HG03439 (cell line): ENCODE results near the gene JARID2.
A peak's percentile ranks its signal among the peaks of the same experiment; 100 is the strongest.

Source experiments
- ATAC-seq: cut with Tn5 transposase; IDR thresholded peaks from one replicate; pipeline ENCODE4 v1.9.1; 2021; ENCODE audit warnings: mild to moderate bottlenecking, moderate library complexity; ENCODE audit not compliant: unreplicated experiment

JARID2 gene

GRCh38 chr6:15245361-15246216, at the start of gene JARID2:
Gene JARID2 (plus strand): TSS chr6:15246069. CDS start chr6:15246540, 471 bp downstream.
- peak; percentile 46 for ATAC-seq

- ATAC-seq: no peak
These were observed 45.8 kb upstream of the JARID2 start for GRCh38 chr6:15200087-15200486.

- ATAC-seq: no peak
These were observed 40.5 kb upstream of the JARID2 start for GRCh38 chr6:15205321-15205720.

GRCh38 chr6:15206887-15207286, 39.0 kb upstream of the JARID2 start:
- ATAC-seq: no peak

GRCh38 chr6:15207923-15208322, 37.9 kb upstream of the JARID2 start:
- no peak for ATAC-seq

- no peak for ATAC-seq
These were observed 31.9 kb upstream of the JARID2 start for GRCh38 chr6:15213838-15214400.

- no peak for ATAC-seq
These were observed 27.5 kb upstream of the JARID2 start for GRCh38 chr6:15218401-15218800.

GRCh38 chr6:15220062-15220461, 25.8 kb upstream of the JARID2 start:
- ATAC-seq: no peak

- ATAC-seq: no peak
These were observed 18.0 kb upstream of the JARID2 start for GRCh38 chr6:15227827-15228318.

- no peak for ATAC-seq
These were observed 15.0 kb upstream of the JARID2 start for GRCh38 chr6:15230827-15231226.

- ATAC-seq: no peak
These were observed 12.9 kb upstream of the JARID2 start for GRCh38 chr6:15232836-15233510.

- no peak for ATAC-seq
These were observed 11.7 kb upstream of the JARID2 start for GRCh38 chr6:15234068-15234758.

- ATAC-seq: no peak
These were observed 6.1 kb upstream of the JARID2 start for GRCh38 chr6:15239616-15240364.

GRCh38 chr6:15242503-15242902, 3.4 kb upstream of the JARID2 start:
- no peak for ATAC-seq

GRCh38 chr6:15242937-15243614, 2.8 kb upstream of the JARID2 start:
- ATAC-seq: no peak

- ATAC-seq: no peak
These were observed 1.8 kb upstream of the JARID2 start for GRCh38 chr6:15243910-15244619.

GRCh38 chr6:15244620-15245360, 1.1 kb upstream of the JARID2 start:
- ATAC-seq: no peak

- no peak for ATAC-seq
These were observed 372 bp downstream of the JARID2 start for GRCh38 chr6:15246217-15246665.
